WI38 (cell line): ENCODE results near the gene PRRC1.

Experiments
- H3K4me3 ChIP-seq: 2 replicates; pipeline ENCODE4 v1.5.1; 2011; ENCODE audit warnings: low read depth, mild to moderate bottlenecking, control low read depth, low read length
- CTCF ChIP-seq: IDR thresholded peaks from 2 replicates; pipeline ENCODE4 v1.5.1; 2012; ENCODE audit warnings: low read depth, mild to moderate bottlenecking, control low read depth, low read length

Gene PRRC1

GRCh38 chr5:127582773-127583370 is 65.4 kb downstream of the PRRC1 start:
- no peak for TF ChIP-seq CTCF
- H3K4me3 ChIP-seq = no peak overlapping the region

GRCh38 chr5:127583866-127584265 is 66.4 kb downstream of the PRRC1 start:
- no peak for TF ChIP-seq CTCF
- no peak overlapping the region for H3K4me3 ChIP-seq

- no peak overlapping the region for H3K4me3 ChIP-seq
- no peak for TF ChIP-seq CTCF
Observed at GRCh38 chr5:127585661-127586060, 68.2 kb downstream of the PRRC1 start.

- TF ChIP-seq CTCF = no peak
- H3K4me3 ChIP-seq = no peak overlapping the region
Observed at GRCh38 chr5:127586066-127586770, 68.8 kb downstream of the PRRC1 start.

- no peak overlapping the region for H3K4me3 ChIP-seq
- no peak for TF ChIP-seq CTCF
Observed at GRCh38 chr5:127586811-127587210, 69.4 kb downstream of the PRRC1 start.

GRCh38 chr5:127587246-127587917 is 69.9 kb downstream of the PRRC1 start:
- TF ChIP-seq CTCF = no peak
- no peak overlapping the region for H3K4me3 ChIP-seq

GRCh38 chr5:127588368-127588767 is 70.9 kb downstream of the PRRC1 start:
- no peak for TF ChIP-seq CTCF
- no peak overlapping the region for H3K4me3 ChIP-seq
